Loucy (cell line): ENCODE results near the gene FLT4.

Source experiments
- CTCF ChIP-seq: fragments of 200-600 bp; sonication (generic); conservative IDR thresholded peaks from 2 replicates; pipeline ENCODE4 v1.5.1; 2014; ENCODE audit warnings: mild to moderate bottlenecking, antibody characterized with exemption, low read length
- EZH2phosphoT487 ChIP-seq: fragments of 200-600 bp; IDR thresholded peaks from 2 replicates; pipeline ENCODE4 v1.6.1; 2018; ENCODE audit warnings: antibody characterized with exemption, mild to moderate bottlenecking, moderate library complexity, borderline replicate concordance

- TF ChIP-seq CTCF = no peak
- TF ChIP-seq EZH2phosphoT487 = no peak
Measured at GRCh38 chr5:180613188-180613813, 36.1 kb downstream of the FLT4 start.
